Measurements from ENCODE around the gene CDK9.
"Not testable (repeated sequence)": the region's sequence is repeated elsewhere in the genome, so short reads cannot be mapped to it uniquely, and the experiment has no call there.

DNA sequence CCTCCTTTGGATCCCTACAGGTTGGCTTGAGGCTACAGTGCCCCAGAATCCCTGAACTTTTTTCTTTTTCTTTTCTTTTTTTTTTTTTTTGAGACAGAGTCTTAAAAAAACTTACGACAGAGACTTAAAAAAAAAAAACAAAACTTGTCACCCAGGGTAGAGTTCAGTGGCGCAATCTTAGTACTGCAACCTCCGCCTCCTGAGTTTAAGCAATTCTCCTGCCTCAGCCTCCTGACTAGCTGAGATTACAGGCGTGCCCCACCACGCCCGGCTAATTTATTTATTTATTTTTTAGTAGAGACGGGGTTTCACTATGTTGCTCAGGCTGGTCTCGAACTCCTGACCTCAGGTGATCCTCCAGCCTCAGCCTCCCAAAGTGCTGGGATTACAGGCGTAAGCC, 4.9 kb upstream of the CDK9 start:
- TF ChIP-seq POLR2A (IDR thresholded peaks at IDR 0.05): not testable (repeated sequence)
- TF ChIP-seq, protein P1, sequence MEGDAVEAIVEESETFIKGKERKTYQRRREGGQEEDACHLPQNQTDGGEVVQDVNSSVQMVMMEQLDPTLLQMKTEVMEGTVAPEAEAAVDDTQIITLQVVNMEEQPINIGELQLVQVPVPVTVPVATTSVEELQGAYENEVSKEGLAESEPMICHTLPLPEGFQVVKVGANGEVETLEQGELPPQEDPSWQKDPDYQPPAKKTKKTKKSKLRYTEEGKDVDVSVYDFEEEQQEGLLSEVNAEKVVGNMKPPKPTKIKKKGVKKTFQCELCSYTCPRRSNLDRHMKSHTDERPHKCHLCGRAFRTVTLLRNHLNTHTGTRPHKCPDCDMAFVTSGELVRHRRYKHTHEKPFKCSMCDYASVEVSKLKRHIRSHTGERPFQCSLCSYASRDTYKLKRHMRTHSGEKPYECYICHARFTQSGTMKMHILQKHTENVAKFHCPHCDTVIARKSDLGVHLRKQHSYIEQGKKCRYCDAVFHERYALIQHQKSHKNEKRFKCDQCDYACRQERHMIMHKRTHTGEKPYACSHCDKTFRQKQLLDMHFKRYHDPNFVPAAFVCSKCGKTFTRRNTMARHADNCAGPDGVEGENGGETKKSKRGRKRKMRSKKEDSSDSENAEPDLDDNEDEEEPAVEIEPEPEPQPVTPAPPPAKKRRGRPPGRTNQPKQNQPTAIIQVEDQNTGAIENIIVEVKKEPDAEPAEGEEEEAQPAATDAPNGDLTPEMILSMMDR (IDR thresholded peaks at IDR 0.05): not testable (repeated sequence)

Data from esophagus squamous epithelium (tissue), 4 donors.